Skeletal muscle satellite cell (primary cell): Measurements from ENCODE around the gene ZNF556.
"Not testable (repeated sequence)": the region's sequence is repeated elsewhere in the genome, so short reads cannot be mapped to it uniquely, and the experiment has no call there.

Source experiments
- H3K27me3 ChIP-seq: 2 replicates; pipeline ENCODE4 v1.7.0; 2013; ENCODE audit warnings: low read length; ENCODE audit not compliant: control insufficient read depth, insufficient read depth
- H3K36me3 ChIP-seq: 2 replicates; pipeline ENCODE4 v1.7.0; 2013; ENCODE audit warnings: mild to moderate bottlenecking, control low read depth, low read length; ENCODE audit not compliant: insufficient read depth
- H3K4me1 ChIP-seq: 2 replicates; pipeline ENCODE4 v1.7.0; 2013; ENCODE audit warnings: low read length; ENCODE audit not compliant: control insufficient read depth, insufficient read depth
- H3K4me2 ChIP-seq: 2 replicates; pipeline ENCODE4 v1.7.0; 2013; ENCODE audit warnings: mild to moderate bottlenecking, low read length
- H3K4me3 ChIP-seq: 2 replicates; pipeline ENCODE4 v1.7.0; 2013; ENCODE audit warnings: low read length
- H3K9ac ChIP-seq: 2 replicates; pipeline ENCODE4 v1.7.0; 2013; ENCODE audit warnings: mild to moderate bottlenecking, low read depth, low read length, moderate library complexity
- H3K9me3 ChIP-seq: replicated peaks from 2 replicates; pipeline ENCODE4 v1.7.0; 2013; ENCODE audit warnings: mild to moderate bottlenecking, control low read depth, low read length

Gene ZNF556

GRCh38 chr19:2887391-2887914, 20.3 kb downstream of the ZNF556 start:
- H3K4me2 ChIP-seq = peak overlapping the region; percentile 66
- H3K4me1 ChIP-seq = peaks cover 3% of the 10 kb centered on the region
- H3K4me3 ChIP-seq = peak overlapping the region; percentile 46
- no peaks in the 10 kb centered on the region for H3K36me3 ChIP-seq
- H3K9me3 ChIP-seq = no peaks in the 10 kb centered on the region
- no peak overlapping the region for H3K9ac ChIP-seq
- no peaks in the 10 kb centered on the region for H3K27me3 ChIP-seq

- no peak overlapping the region for H3K4me3 ChIP-seq
- H3K27me3 ChIP-seq = no peaks in the 10 kb centered on the region
- H3K4me1 ChIP-seq = peaks cover 3% of the 10 kb centered on the region
- H3K4me2 ChIP-seq = peak overlapping the region; percentile 37
- H3K9me3 ChIP-seq = no peaks in the 10 kb centered on the region
- H3K9ac ChIP-seq = no peak overlapping the region
- no peaks in the 10 kb centered on the region for H3K36me3 ChIP-seq
Observed at GRCh38 chr19:2888731-2889224, 21.6 kb downstream of the ZNF556 start.

- not testable (repeated sequence) for H3K4me1 ChIP-seq, H3K4me3 ChIP-seq, H3K9me3 ChIP-seq, H3K9ac ChIP-seq, H3K36me3 ChIP-seq, H3K4me2 ChIP-seq, H3K27me3 ChIP-seq
Observed at GRCh38 chr19:2890531-2890930, 23.4 kb downstream of the ZNF556 start.

GRCh38 chr19:2896694-2897093, 29.6 kb downstream of the ZNF556 start:
- no peak overlapping the region for H3K9ac ChIP-seq
- H3K4me2 ChIP-seq = no peak overlapping the region
- peaks cover 3% of the 10 kb centered on the region for H3K4me1 ChIP-seq
- H3K36me3 ChIP-seq = no peaks in the 10 kb centered on the region
- no peak overlapping the region for H3K4me3 ChIP-seq
- peaks cover 5% of the 10 kb centered on the region for H3K9me3 ChIP-seq
- no peaks in the 10 kb centered on the region for H3K27me3 ChIP-seq

- Histone ChIP-seq H3K9ac (peak within 1 kb of the TSS; percentile 89), H3K4me1 (peaks cover 3% of the 10 kb centered on the region), H3K36me3 (no peaks in the 10 kb centered on the region), H3K27me3 (no peaks in the 10 kb centered on the region), H3K4me3 (peak within 1 kb of the TSS; percentile 100), H3K9me3 (peaks cover 5% of the 10 kb centered on the region), H3K4me2 (peak within 1 kb of the TSS; percentile 100)
Observed at GRCh38 chr19:2900296-2901252, 33.4 kb downstream of the ZNF556 start, which contains the start of gene ZNF57. Gene ZNF57 (plus strand): TSS chr19:2900928. CDS start chr19:2901046, 118 bp downstream.

GRCh38 chr19:2902590-2903218, 35.6 kb downstream of the ZNF556 start:
- no peaks in the 10 kb centered on the region for H3K27me3 ChIP-seq
- H3K4me1 ChIP-seq = peaks cover 3% of the 10 kb centered on the region
- H3K36me3 ChIP-seq = no peaks in the 10 kb centered on the region
- H3K9me3 ChIP-seq = no peaks in the 10 kb centered on the region
- no peak overlapping the region for H3K4me3 ChIP-seq
- H3K9ac ChIP-seq = no peak overlapping the region
- H3K4me2 ChIP-seq = no peak overlapping the region

GRCh38 chr19:2903326-2903725, 36.2 kb downstream of the ZNF556 start:
- H3K9ac ChIP-seq = not testable (repeated sequence)

GRCh38 chr19:2905918-2906519, 38.9 kb downstream of the ZNF556 start:
- Histone ChIP-seq H3K4me2 (no peak overlapping the region), H3K36me3 (no peaks in the 10 kb centered on the region), H3K27me3 (no peaks in the 10 kb centered on the region), H3K4me1 (peaks cover 6% of the 10 kb centered on the region), H3K9me3 (no peaks in the 10 kb centered on the region), H3K4me3 (no peak overlapping the region), H3K9ac (no peak overlapping the region)

More at GRCh38 chr19:2903326-2903725, 36.2 kb downstream of the ZNF556 start:
- H3K4me1 ChIP-seq, H3K27me3 ChIP-seq, H3K4me3 ChIP-seq, H3K9me3 ChIP-seq, H3K4me2 ChIP-seq, H3K36me3 ChIP-seq: not testable (repeated sequence)

- peaks cover 6% of the 10 kb centered on the region for H3K4me1 ChIP-seq
- H3K27me3 ChIP-seq = no peaks in the 10 kb centered on the region
- no peak overlapping the region for H3K9ac ChIP-seq
Observed at GRCh38 chr19:2906631-2907195, 39.6 kb downstream of the ZNF556 start.

GRCh38 chr19:2912306-2912705, 45.2 kb downstream of the ZNF556 start:
- Histone ChIP-seq H3K27me3 (no peaks in the 10 kb centered on the region), H3K9ac (no peak overlapping the region), H3K9me3 (peaks cover 16% of the 10 kb centered on the region), H3K36me3 (peaks cover 19% of the 10 kb centered on the region), H3K4me2 (no peak overlapping the region), H3K4me1 (peaks cover 6% of the 10 kb centered on the region), H3K4me3 (no peak overlapping the region)

More at GRCh38 chr19:2906631-2907195, 39.6 kb downstream of the ZNF556 start:
- Histone ChIP-seq H3K4me2 (no peak overlapping the region), H3K9me3 (peaks cover 2% of the 10 kb centered on the region), H3K4me3 (no peak overlapping the region), H3K36me3 (no peaks in the 10 kb centered on the region)
